Measurements from ENCODE around the gene TSPAN32.

Gene TSPAN32, protein sequence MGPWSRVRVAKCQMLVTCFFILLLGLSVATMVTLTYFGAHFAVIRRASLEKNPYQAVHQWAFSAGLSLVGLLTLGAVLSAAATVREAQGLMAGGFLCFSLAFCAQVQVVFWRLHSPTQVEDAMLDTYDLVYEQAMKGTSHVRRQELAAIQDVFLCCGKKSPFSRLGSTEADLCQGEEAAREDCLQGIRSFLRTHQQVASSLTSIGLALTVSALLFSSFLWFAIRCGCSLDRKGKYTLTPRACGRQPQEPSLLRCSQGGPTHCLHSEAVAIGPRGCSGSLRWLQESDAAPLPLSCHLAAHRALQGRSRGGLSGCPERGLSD

DNA sequence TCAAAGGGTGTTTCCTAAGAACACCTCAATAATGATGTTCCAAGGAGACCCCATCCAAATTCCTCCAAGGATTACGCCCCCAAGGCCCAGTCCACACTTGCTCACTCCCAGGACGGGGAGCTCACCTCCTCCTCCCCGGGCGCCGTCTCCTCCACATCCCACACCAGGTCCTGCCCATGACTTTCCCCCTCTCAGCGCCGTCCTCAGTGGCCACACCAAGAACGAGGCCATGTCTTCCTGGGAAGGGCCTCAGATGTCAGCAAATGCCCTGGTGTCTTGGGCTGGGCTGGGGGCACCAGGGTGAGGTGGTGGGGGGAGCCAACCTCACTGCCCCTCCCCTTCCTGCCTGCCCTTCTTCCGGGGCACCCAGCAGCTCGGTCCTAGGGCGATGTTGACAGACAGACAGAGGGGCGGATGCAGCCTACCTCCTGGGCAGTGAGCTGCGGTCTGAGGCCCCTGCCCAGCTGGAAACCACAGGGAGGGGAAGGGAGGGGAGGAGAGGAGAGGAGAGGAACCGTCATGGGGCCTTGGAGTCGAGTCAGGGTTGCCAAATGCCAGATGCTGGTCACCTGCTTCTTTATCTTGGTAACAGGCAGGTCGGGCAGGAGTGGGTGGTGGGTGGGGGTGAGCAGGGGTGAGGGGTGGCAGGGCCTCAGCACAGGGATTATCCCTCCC is at the start of gene TSPAN32, which contains the start of gene C11orf21:
Gene TSPAN32, plus strand, starts transcription at position 383 of the 675 bp plus-strand sequence. Its CDS starts 137 bp downstream, at position 520.
Gene C11orf21, minus strand, starts transcription at position 288 of the 675 bp plus-strand sequence. Its CDS starts 110 bp downstream, at position 178.
- peak; percentile 36 for DNase-seq (ENCODE audit: low read depth)

DNA sequence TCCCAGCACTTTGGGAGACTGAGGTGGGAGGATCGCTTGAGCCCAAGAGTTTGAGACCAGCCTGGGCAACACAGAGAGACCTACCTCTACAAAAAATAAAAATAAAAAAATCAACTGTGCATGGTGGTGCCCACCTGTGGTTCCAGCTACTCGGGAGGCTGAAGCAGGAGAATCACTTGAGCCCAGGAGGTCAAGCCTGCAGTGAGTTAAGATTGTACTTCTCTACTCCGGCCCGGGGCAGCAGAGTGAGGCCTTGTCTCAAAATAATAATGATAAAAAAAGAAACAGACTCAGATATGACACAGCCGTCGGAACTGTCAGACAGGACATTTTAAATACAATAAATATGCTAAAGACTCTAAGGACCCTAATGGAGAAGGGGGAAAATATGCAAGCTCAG is 49.8 kb upstream of the TSPAN32 start:
- DNase-seq (ENCODE audit: low read depth), result no peak

DNA sequence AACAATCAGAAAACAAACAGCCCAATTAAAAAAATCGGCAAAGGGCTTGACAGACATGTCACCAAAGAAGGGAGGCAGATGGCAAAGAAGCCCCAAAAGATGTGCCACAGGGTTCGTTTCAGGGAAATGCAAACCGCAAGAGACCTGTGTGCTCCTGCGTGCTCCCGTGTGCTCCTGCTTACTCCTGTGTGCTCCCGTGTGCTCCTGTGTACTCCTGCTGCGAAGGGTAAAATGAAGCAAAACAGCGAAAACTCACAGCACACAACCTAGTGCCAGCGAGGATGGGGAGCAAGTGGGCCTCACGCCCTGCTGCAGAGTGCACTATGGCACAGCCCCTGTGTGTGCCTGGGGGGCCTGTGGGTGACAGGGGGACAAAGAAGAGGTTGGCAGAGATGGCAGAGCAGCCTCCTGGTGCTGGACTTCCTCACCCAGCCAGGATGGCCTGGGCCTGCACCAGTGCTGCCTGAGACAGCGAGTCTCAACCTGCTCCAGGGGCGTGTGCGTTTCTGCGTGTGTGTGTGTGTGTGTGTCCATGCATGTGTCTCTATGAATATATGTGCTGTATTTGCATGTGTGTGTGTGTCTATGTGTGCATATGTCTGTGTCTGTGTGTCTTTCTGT is 45.4 kb upstream of the TSPAN32 start:
- DNase-seq (ENCODE audit: low read depth), result no peak

DNA sequence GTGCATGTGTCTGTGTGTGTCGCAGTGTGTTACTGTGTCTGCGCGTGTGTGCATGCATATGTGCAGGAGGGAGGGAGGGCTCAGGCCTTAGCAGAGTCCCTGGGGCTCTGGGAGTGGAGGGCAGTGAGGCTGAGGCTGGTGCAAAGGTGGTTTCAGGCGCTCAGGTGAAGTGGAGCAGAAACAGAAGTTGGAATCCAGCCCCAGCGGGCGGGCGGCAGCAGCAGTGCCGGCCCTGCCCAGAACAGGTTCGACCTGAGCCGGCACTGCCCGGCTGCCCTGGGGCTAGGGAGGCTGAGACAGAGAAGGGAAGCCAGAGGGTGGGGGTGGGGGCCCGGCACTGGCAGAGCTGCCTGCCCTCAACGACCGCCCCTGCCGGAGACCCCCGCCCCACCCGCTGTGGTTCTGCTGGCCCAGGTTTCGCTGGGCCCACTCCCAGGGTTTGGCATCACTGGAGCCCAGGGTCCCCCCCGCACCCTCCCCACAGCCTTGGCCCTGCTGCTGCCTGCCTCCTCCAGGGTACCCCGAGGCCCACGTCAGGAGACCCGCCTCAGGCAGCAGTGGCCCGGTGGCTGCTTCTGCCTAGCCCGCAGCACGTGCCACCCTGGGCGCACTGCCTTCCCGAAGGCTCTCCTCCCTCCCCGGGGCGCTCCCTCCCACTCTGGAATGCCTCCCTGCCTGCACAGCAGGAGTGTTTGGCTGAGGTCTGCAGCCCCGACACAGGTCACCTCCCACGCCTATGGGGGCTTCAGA is 44.7 kb upstream of the TSPAN32 start:
- DNase-seq (ENCODE audit: low read depth), result no peak

DNA sequence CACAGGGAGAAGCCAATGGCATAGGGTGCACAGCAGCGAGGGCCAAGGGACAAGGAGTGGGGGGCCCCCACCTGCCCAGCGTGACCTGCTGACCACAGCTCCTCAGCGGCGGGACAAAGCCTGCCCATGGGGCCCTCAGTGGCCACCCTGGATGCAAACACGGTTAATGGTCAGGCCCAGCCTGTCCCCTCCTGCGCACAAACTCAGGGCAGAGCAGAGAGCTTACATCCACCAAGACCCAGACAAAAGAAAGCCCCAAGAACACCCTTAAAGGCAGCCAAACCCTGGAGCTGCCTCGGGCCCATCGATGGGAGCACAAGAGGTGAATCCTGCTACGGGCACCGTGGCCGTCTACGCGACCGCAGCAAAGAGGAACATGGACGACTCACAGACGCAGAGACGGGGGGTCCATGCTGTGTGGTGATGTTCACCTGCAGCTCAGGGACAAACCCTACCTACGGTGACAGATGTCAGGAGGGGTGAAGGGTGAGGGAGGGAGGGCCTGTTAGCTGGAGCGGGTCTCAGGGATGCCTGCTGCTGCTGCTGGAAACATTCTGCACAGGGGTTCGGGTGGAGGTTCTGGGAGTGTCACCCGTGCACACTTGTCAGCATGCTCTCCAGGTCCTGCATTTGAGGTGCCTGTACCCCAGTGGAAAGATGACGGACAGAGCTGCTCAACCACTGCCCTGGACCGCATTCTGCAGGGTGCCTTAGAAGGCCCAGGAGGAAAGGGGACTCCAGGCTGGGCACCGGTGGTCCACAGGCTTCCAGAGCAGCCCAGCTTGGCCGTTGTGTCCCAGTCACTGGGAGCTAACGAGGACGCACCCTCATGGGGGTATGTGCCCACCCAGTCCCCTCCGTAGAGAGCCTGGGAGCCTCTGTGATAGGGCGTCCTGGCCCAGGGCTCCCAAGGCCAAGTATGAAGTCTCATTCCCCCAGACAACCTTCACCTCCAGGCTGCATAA is 43.0 kb upstream of the TSPAN32 start:
- no peak for DNase-seq (ENCODE audit: low read depth)

DNA sequence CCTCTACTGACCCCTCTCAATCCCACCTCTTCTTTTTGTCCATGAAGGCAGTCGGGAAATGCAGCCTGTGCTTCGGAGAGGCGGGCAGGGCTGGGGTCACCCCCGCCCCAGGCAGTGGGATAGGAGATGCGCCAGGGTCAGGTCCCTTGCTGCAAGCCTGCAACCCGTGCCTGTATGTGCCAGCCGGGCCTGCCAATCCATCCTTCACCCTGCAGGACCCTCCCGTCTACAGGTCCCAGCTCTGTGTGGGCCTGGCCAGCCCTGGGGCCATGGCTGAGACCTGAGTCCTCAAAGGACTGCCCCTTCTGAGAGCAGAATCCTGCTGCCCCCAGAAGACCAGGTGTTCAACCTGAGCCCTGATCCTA is 42.4 kb upstream of the TSPAN32 start:
- DNase-seq (ENCODE audit: low read depth), result no peak

DNA sequence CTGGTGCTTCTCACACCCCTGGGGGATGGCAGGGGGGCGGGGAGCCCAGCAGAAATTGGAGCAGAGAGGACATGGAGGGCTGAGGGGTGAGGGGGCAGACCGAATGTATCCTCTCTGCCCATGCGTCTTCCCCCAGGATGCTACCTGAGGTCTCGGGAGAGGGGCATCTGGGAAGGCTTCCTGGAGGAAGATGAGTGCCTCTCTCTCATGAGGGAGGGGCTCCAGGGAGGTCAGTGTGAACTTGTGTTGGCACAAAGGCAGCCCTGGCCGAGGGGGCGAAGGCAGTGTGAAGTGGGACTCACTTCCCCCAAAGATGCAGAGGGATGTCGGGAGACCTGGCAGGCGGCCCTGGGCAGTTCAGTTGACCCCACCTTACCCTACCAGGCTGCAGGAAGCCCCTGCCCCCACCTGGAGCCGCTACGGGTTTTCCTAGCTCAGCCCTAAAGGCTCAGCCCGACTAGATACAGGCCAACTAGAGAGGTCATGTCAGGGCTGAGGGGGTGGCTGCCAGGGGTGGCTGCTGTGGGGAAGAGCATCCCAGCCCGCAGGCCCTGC is 41.8 kb upstream of the TSPAN32 start:
- no peak for DNase-seq (ENCODE audit: low read depth)

DNA sequence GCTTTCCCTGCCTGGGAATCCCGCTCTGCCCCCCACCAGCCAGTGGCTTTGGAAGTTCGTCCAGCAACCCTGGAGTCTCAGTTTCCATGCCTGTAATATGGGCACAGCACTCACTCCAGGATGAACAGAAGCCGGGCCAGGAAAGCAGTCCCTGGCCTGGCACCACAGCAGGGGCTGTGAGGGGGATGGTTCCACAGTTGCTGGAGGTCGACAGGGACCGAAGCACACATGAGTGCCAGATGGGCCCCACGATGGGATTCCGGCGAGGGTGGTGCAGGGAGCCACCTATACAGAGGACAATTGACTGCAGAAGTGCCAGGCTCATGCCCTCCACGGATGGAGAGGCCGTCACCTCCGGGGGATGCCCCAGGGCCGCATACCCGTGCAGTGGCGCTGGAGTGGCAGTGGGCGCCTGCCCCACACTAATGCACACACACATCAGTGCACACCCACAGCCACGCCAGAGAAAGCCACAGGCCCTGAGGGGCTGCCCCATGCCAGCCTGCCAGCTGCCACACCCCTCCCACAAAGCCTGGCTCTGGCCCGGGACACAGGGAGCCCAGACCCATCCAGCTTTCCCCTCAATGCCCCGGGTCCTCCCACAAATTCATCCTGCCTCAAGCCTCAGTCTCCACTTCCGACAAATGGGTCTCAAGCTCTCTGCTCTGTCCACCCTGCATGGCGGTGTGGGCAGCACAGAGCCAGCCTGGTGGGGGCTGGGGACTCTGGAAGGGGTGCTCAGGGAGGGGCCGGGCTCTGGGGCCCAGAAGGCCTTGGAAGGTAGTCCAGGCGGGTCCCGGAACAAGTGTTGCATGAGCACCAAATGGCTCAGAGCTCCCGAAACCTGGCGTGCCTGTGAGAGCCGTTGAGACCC is 41.1 kb upstream of the TSPAN32 start:
- no peak for DNase-seq (ENCODE audit: low read depth)

DNA sequence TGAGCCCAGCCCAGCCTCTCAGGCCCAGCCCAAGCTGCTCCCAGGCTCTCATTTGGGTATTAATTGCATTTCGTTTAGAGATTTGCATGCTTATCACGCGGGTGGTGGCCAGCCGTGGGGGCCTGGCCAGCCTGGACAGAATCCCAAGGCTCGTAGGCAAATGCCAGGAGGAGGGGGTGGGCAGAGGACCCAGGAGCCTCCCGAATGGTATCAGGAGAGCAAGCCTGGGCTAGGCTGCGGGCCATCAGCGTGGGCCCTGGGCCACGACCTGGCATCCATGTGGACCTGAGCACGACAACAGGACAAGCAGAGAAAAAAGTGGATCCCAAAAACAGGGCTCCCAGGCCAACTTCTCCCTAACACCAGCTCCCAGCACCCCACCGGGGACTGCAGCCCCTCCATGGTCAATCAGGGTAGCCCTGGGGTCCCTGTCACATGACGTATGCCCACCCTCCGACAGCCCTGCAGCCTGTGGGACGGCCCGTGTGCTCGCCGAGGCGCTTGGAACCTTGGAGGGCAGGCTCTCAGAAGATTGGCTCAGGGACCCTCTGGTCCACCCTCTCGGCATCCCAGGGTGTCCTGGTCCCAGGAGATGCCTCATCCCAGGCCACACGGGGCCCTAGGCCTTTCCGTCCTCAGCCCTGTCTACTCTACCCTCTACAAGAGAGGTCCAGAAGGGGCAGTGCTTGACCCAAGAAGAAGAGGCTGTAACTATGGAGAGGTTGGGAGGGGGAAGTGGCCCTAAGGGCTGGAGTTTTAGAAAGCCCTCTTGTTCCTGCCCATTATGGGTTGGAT is 40.2 kb upstream of the TSPAN32 start:
- DNase-seq (ENCODE audit: low read depth), result no peak

DNA sequence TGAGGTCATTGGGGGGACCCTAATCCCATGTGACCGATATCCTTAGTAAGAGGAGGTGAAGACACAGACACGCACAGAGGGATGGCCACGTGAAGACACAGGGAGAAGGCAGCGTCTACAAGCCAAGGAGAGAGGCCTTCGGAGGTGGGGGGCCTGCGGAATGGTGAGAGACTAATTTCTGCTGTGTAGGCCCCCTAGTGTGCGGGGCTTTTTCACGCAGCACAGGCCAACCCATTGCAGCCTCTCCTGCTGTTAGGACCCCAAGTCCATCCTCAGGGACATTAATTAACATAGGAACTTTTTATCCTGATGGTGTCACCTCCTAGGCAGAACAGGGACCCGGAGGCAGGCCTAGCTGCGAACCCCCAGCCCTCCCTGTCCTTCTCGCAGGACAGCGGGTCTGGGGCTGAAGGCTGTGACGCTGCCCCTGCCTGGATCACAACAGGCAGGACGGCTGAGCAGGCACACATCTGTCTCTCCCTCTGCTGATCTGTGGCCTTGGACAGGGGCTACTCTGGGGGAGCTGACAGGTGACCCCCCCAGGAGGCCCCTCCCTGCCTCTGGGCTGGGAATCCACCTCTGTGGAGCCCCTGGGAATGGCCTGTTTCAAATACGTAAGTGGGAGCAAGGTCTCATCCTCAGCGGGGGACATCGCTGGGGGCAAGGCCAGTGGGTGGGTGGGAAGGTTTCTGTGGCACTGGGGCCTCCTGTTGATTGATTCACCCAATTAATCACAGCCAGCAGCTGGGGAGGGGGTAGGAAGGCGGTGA is 39.3 kb upstream of the TSPAN32 start:
- DNase-seq (ENCODE audit: low read depth), result no peak

DNA sequence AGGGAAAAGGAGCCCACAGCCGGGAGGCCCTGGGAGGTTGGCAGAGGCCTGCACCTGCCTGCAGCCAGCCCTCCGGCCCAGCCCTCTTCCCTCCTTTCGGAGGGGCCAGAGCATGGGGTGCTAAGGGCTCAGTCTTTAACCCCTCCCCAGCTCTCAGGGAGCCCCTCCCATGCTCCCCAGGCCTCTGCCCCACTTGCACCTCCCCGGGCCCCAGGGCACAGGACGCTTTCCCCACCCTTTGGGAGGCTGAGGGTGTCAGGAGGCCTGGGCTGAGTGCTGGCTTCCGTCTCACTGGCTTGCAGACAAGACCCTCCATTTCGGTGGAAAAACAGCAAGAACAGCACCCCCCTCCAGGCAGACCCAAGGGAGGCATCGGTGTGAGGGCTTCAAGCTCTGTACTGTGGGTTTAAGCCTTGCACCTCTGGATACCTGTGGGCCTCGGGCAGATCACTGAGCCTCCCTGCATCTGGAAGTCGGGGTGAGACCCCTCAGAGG is 38.7 kb upstream of the TSPAN32 start:
- DNase-seq (ENCODE audit: low read depth), result no peak

DNA sequence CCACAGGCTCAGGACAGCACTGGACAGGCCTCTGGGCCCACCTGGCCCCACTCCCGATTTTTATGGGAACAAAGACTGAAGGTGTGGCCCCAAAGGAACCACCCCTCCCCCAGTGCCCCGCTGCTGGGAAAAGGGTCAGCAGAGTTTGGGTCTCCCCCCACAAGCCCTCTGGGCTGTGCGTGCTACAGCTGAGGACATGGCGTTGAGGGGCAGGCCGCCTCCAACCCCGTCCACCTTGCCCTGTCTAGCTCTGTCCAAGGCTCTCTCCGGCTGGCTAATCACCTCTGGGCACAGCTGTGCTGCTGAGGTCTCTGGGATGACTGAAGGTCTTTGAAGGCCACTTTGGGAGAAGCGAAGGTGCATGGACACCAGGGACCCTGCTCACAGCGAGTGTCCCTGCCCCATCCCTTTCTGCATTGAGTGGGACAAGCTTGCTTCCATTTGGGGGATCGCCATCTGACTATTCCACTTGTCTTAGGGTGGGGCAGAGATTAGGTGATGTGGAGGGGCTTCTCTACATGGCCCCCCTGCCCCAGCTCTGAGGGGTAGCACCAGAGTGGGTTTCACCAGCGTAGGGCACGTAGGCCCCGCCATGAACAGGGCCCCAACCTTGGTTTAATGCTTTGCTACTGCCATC is 38.0 kb upstream of the TSPAN32 start:
- no peak for DNase-seq (ENCODE audit: low read depth)

DNA sequence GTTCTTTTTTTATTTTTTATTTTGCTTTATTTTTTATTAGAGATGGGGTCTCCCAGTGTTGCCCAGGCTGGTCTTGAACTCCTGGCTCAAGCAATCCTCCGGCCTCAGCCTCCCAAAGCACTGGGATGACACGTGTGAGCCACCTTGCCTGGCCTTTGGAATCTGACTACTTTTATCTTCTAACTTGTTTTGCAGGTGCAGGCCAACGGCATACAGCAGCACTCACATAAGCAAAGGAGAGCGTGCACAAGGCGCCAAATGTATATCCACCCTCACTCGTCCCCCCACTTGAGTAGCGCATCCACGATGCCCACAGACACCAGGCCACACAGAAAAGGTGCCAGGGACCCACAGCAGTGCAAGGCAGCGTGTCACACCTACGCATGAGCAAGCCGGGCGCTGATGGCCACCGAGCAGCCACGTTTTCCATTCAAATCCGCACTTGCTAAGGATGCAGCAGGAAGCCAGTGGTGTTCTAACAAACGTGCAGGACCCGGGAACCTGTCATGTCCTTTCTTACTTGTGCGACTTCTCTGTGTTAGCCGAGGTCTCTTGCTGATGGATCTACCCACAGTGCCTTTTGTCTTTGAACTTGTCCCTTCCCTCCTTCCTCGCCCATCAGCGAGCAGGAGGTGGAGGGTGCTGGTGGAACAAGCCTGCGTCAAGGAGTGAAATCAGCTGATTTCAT is 37.3 kb upstream of the TSPAN32 start:
- no peak for DNase-seq (ENCODE audit: low read depth)

DNA sequence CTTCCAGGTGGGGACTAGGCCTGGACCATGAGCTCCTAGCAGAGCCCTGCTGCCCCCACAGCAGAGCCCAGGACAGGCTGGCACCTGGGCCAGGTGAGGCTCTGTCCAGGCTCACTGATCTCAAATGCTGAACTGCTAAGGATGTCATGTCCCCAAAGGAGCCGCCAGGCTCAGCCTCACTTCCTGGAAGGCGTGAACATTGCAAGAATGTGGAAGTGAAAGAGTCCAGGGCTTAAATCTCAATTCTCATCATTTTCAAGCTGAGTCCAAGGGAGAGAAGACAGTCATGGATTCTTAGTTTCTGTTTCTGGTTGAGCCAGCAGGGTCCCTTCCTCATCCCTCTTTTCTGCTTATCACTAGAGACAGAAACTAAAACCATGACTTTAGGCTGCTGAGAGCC is 36.4 kb upstream of the TSPAN32 start:
- DNase-seq (ENCODE audit: low read depth), result no peak

DNA sequence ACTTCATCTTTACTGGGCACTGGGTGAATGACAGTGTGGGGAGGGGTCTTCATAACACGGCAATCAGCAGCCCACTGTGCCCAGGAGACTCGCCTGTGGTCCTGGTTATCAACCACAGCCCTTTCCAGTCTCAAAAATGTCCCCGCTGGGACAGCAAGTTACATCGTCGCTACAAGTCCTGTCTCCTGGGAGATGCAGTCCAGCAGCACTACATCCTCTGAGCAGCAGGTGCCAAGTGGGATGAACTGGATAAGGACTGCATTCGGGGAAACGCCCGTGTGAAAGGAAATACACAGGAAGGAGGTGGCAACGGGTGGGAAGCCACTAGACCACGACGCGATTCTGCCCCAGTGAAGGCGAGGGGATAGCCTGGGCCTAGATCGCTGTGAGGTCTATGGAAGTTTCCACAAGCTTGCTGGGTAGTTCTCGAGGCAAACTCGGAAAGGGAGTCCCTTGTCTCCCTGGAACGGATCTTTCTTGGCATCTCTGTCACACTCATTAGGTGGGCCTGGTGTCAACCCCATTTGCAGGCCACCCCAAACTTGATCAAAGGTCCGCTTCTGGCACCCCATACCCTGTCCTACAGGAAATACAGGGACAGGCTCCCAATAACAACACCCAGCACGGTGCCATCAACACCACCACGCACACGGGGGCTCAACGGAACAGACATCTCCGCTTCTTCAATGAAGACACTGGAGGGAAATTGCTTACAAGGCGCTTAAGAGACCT is 35.8 kb upstream of the TSPAN32 start:
- no peak for DNase-seq (ENCODE audit: low read depth)

DNA sequence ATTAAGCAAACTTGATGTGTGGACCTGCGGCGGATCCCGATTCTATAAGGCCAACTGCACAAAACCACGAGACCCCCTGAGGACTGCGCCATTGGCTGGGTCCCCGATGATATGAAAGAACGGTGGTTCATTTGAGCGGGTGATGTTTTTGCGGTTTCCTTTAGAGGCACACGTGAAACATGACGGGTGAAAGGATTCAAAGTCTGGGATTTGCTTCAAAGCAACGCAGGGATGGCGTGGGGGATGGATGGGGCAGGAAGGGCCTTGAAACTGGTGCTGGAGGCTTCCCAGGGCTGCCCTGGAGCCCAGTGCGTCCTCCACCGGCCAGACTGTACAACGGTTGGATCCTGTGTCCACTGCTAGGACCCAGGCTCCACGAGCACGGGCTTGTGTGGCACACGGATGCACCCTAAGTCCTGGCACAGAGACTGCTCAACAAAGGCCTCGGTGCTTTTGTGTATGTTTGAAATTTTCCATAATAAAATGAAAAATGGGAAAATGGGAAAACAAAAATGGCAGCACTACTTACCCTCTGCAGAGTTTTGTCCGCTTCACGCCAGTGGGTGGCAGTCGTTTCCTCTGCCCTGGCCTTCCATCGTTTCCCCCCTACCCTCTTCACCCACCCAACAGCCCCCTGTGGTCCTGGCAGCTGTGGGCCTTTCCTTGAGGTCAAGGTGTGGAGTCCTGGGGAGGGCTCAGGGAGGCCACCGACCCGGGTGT is 35.1 kb upstream of the TSPAN32 start:
- no peak for DNase-seq (ENCODE audit: low read depth)
